ENCODE data around the gene C5orf58.
"Not testable (repeated sequence)": the region's sequence is repeated elsewhere in the genome, so short reads cannot be mapped to it uniquely, and the experiment has no call there.

Gene C5orf58

GRCh38 chr5:170223906-170224305, 8.9 kb upstream of the C5orf58 start:
- DNase-seq (ENCODE audit: low spot score), result no peak

GRCh38 chr5:170225326-170226128, 7.3 kb upstream of the C5orf58 start:
- DNase-seq (ENCODE audit: low spot score), result peak; percentile 84

- DNase-seq (ENCODE audit: low spot score), result no peak
Observed at GRCh38 chr5:170226129-170226615, 6.6 kb upstream of the C5orf58 start.

- no peak for DNase-seq (ENCODE audit: low spot score)
Observed at GRCh38 chr5:170226661-170227060, 6.1 kb upstream of the C5orf58 start.

GRCh38 chr5:170228762-170229435, 3.9 kb upstream of the C5orf58 start:
- DNase-seq (ENCODE audit: low spot score), result no peak

GRCh38 chr5:170233358-170233892, 640 bp downstream of the C5orf58 start:
- no peak for DNase-seq (ENCODE audit: low spot score)

GRCh38 chr5:170235876-170236864, 3.4 kb downstream of the C5orf58 start:
- DNase-seq (ENCODE audit: low spot score), result no peak

- DNase-seq (ENCODE audit: low spot score), result no peak
Observed at GRCh38 chr5:170238456-170239196, 5.8 kb downstream of the C5orf58 start.

GRCh38 chr5:170245436-170245835, 12.7 kb downstream of the C5orf58 start:
- DNase-seq (ENCODE audit: low spot score), result not testable (repeated sequence)

GRCh38 chr5:170246126-170246870, 13.5 kb downstream of the C5orf58 start:
- no peak for DNase-seq (ENCODE audit: low spot score)

- DNase-seq (ENCODE audit: low spot score), result no peak
Observed at GRCh38 chr5:170247363-170247762, 14.6 kb downstream of the C5orf58 start.

- no peak for DNase-seq (ENCODE audit: low spot score)
Observed at GRCh38 chr5:170248172-170248930, 15.6 kb downstream of the C5orf58 start.

- DNase-seq (ENCODE audit: low spot score), result not testable (repeated sequence)
Observed at GRCh38 chr5:170248931-170249227, 16.1 kb downstream of the C5orf58 start.

- DNase-seq (ENCODE audit: low spot score), result no peak
Observed at GRCh38 chr5:170249355-170249754, 16.6 kb downstream of the C5orf58 start.

- no peak for DNase-seq (ENCODE audit: low spot score)
Observed at GRCh38 chr5:170250810-170251317, 18.1 kb downstream of the C5orf58 start.

GRCh38 chr5:170251462-170251861, 18.7 kb downstream of the C5orf58 start:
- DNase-seq (ENCODE audit: low spot score), result no peak

GRCh38 chr5:170252109-170252508, 19.3 kb downstream of the C5orf58 start:
- DNase-seq (ENCODE audit: low spot score), result no peak

GRCh38 chr5:170252720-170253350, 20.1 kb downstream of the C5orf58 start:
- DNase-seq (ENCODE audit: low spot score), result no peak

GRCh38 chr5:170254056-170254455, 21.3 kb downstream of the C5orf58 start:
- peak; percentile 90 for DNase-seq (ENCODE audit: low spot score)
